ENCODE results near the gene DCX. TPM values are rescaled to one million over a fixed set of nuclear protein-coding genes. Genes with fewer than 3 reads are reported as not detected.

DCX gene
- total and polyA plus RNA-seq, 2 of the 4 experiments (the other 2 are of a cell fraction) = not detected

DNA sequence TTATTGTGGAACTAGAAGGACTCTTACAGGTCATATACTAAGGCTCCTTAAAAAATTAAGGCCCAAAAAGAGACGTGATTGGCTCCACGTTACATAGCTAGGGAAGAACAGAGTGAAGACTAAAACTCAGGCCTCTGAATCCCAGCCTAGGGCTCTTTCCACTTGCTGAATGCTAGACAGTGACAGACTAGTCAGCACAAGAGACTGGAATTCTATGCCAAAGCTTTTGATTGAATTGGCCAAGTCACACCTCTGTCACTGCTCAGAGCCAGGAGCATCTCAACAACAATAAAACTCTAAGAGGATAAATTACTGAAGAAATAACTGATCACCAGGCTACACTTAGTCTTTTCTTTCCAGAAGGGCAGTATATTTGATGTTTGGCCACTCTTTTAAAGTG lies 16.8 kb downstream of the DCX start:
- intact Hi-C loops (cut with micrococcal nuclease) = no loop called here
- H3K9me1 ChIP-seq (ENCODE audit: insufficient read depth, low read length) = no peaks in the 10 kb centered on the region
- no peak overlapping the region for H2AK9ac ChIP-seq (replicated peaks; ENCODE audit: low read depth, low read length, poor library complexity)
- H3K14ac ChIP-seq (replicated peaks; ENCODE audit: low read depth, low read length) = no peak overlapping the region
- TF ChIP-seq MAFK (IDR thresholded peaks at IDR 0.05; ENCODE audit: low read depth, low read length) (no peak), RAD21 (IDR thresholded peaks at IDR 0.05; ENCODE audit: low read length) (no peak), NFE2L2 (IDR thresholded peaks at IDR 0.05; ENCODE audit: low read depth, low read length) (no peak), CHD1 (IDR thresholded peaks at IDR 0.05; ENCODE audit: low read depth, low read length) (no peak), CEBPB (IDR thresholded peaks at IDR 0.05; ENCODE audit: low read depth, low read length) (no peak), ELK1 (IDR thresholded peaks at IDR 0.05; ENCODE audit: borderline replicate concordance, low read depth, low read length) (no peak), BHLHE40 (IDR thresholded peaks at IDR 0.05; ENCODE audit: low read depth, low read length) (no peak), MAZ (IDR thresholded peaks at IDR 0.05; ENCODE audit: borderline replicate concordance, low read depth, low read length) (no peak), RFX5 (IDR thresholded peaks at IDR 0.05; ENCODE audit: low read depth, low read length) (no peak), POLR2A (IDR thresholded peaks at IDR 0.05; ENCODE audit: low read depth, low read length) (no peak), MXI1 (IDR thresholded peaks at IDR 0.05; ENCODE audit: borderline replicate concordance, low read depth, low read length) (no peak), SMC3 (IDR thresholded peaks at IDR 0.05; ENCODE audit: low read depth, low read length) (no peak), RCOR1 (IDR thresholded peaks at IDR 0.05; ENCODE audit: insufficient replicate concordance, low read length) (no peak), FOS (IDR thresholded peaks at IDR 0.05; ENCODE audit: low read depth, low read length) (no peak)
- TF ChIP-seq, protein P1, sequence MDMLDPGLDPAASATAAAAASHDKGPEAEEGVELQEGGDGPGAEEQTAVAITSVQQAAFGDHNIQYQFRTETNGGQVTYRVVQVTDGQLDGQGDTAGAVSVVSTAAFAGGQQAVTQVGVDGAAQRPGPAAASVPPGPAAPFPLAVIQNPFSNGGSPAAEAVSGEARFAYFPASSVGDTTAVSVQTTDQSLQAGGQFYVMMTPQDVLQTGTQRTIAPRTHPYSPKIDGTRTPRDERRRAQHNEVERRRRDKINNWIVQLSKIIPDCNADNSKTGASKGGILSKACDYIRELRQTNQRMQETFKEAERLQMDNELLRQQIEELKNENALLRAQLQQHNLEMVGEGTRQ (IDR thresholded peaks at IDR 0.05; ENCODE audit: low read depth, low read length) = no peak
- no peaks in the 10 kb centered on the region for H3K4me1 ChIP-seq (ENCODE audit: control insufficient read depth, insufficient read depth, low read length)
- no peak overlapping the region for H2BK20ac ChIP-seq (ENCODE audit: low read depth, low read length)
- POLR2A ChIA-PET (ENCODE audit: unreplicated experiment) = no interaction called here
- no peaks in the 10 kb centered on the region for H3K9me3 ChIP-seq (ENCODE audit: control insufficient read depth, insufficient read depth, low read length)
- no peak overlapping the region for H2BK120ac ChIP-seq (ENCODE audit: low read depth, low read length)
- H3K4me2 ChIP-seq (ENCODE audit: low read depth, low read length) = no peak overlapping the region
- no peak overlapping the region for H2BK15ac ChIP-seq (ENCODE audit: low read depth, low read length)
- no peak overlapping the region for H3K23ac ChIP-seq (ENCODE audit: low read depth, low read length)
- in situ Hi-C loops (cut with MboI; ENCODE audit: low sequenced_read_pairs) = no loop called here
- dilution Hi-C loops (cut with HindIII; ENCODE audit: low sequenced_read_pairs, unreplicated experiment) = no loop called here
- no peak overlapping the region for H2BK5ac ChIP-seq (ENCODE audit: low read depth, low read length, poor library complexity, severe bottlenecking)
- no peaks in the 10 kb centered on the region for H4K20me1 ChIP-seq (ENCODE audit: insufficient read depth, low read length)
- ATAC-seq (ENCODE audit: low read depth) (no peak), DNase-seq (no peak)
- H4K8ac ChIP-seq (ENCODE audit: low read depth in 2 of 2, low read length in 2 of 2) = no peak overlapping the region
- H2AFZ ChIP-seq (replicated peaks; ENCODE audit: low read length, poor library complexity) = no peak overlapping the region
- no peak overlapping the region for H3K4me3 ChIP-seq (ENCODE audit: insufficient read depth, low read depth, low read length)
- CTCF ChIA-PET = no interaction called here
- no TSS peak for BruUV-seq (replicated peaks)
- H3K9ac ChIP-seq (ENCODE audit: low read depth, low read length) = no peak overlapping the region
- peaks cover 2% of the 10 kb centered on the region; the same call in 1 of the 2 replicates for H3K27me3 ChIP-seq (ENCODE audit: control insufficient read depth, insufficient read depth, low read length)
- H3K4ac ChIP-seq (ENCODE audit: low read depth, low read length) = no peak overlapping the region
- H3K36me3 ChIP-seq (ENCODE audit: control insufficient read depth, insufficient read depth, low read length) = no peaks in the 10 kb centered on the region
- no peaks in the 10 kb centered on the region for H3K79me1 ChIP-seq (ENCODE audit: low read depth in 1 of 2, low read length in 2 of 2)
- no peak overlapping the region for H3K27ac ChIP-seq (ENCODE audit: insufficient read depth, low read length)
- WGBS, 2 experiments (ENCODE audit: extremely low coverage in 2 of 2, insufficient read length in 1 of 2) = 8% methylated on average over 2 of the region's 2 CpGs; no CpG with 5 or more reads in 1 of the 2 experiments
- no peak overlapping the region for H4K91ac ChIP-seq (ENCODE audit: insufficient read depth, low read depth, low read length)
- H3K18ac ChIP-seq (ENCODE audit: low read depth, low read length) = no peak overlapping the region
- no peak overlapping the region for H3K56ac ChIP-seq (ENCODE audit: extremely low read depth, insufficient read depth, low read length)
- no peak overlapping the region for H4K5ac ChIP-seq (ENCODE audit: low read depth, low read length)
- no peak overlapping the region for H2AK5ac ChIP-seq (ENCODE audit: low read depth, low read length)

All from IMR-90 (cell line).